GM10266 (cell line): ENCODE measurements around the gene BCDIN3D.
"Not testable (repeated sequence)": the region's sequence is repeated elsewhere in the genome, so short reads cannot be mapped to it uniquely, and the experiment has no call there.

Source experiments
- DNase-seq: peaks from one replicate; pipeline ENCODE4 v3.0.0; 2012; ENCODE audit errors: extremely low spot score
- TF ChIP-seq, protein P1 (sequence below): IDR thresholded peaks from 2 replicates; pipeline ENCODE4 v1.5.1; 2012; ENCODE audit warnings: mild to moderate bottlenecking, low read depth; ENCODE audit not compliant: control insufficient read depth, insufficient read depth; ENCODE audit errors: missing control alignments

The BCDIN3D gene

DNA sequence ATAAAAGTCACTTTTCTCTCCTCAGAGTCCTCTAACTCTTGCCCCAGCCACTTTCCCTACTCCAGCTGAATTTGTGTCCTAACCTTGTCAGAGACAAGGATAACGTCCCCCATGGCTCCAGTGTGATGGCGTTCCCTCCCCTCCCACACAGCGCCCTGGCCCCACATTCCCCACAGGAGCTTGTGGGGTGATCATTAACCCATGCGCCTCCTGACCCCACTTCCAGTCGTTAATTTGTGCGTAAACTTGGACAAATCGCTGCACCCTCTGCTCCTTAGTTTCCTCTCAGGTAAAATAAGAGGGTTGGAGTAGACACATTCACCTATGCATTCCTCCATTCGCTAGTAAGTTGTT lies 22.9 kb upstream of the BCDIN3D start:
- TF ChIP-seq, protein P1, sequence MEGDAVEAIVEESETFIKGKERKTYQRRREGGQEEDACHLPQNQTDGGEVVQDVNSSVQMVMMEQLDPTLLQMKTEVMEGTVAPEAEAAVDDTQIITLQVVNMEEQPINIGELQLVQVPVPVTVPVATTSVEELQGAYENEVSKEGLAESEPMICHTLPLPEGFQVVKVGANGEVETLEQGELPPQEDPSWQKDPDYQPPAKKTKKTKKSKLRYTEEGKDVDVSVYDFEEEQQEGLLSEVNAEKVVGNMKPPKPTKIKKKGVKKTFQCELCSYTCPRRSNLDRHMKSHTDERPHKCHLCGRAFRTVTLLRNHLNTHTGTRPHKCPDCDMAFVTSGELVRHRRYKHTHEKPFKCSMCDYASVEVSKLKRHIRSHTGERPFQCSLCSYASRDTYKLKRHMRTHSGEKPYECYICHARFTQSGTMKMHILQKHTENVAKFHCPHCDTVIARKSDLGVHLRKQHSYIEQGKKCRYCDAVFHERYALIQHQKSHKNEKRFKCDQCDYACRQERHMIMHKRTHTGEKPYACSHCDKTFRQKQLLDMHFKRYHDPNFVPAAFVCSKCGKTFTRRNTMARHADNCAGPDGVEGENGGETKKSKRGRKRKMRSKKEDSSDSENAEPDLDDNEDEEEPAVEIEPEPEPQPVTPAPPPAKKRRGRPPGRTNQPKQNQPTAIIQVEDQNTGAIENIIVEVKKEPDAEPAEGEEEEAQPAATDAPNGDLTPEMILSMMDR: no peak
- DNase-seq: no peak

- TF ChIP-seq, protein P1: no peak
- no peak for DNase-seq
These were observed 22.3 kb upstream of the BCDIN3D start for GRCh38 chr12:49865109-49865781.

DNA sequence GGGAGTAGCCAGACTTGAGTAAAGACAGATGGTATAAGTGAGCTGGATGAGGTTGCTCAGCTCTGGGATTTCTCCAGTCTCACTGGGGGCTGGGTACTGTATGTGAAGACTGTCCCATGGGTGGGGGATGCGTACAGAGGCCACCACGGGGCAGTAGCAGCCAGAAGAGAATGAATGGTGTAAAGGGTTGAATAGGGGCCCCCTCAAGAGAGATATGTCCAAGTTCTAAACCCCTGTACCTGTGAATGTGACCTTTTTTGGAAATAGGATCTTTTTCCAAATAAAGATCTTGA lies 21.8 kb upstream of the BCDIN3D start:
- TF ChIP-seq, protein P1: no peak
- no peak for DNase-seq

GRCh38 chr12:49863946-49864797 lies 21.3 kb upstream of the BCDIN3D start:
- no peak for DNase-seq
- TF ChIP-seq, protein P1: no peak

GRCh38 chr12:49860921-49861320 lies 18.0 kb upstream of the BCDIN3D start:
- DNase-seq: not testable (repeated sequence)

DNA sequence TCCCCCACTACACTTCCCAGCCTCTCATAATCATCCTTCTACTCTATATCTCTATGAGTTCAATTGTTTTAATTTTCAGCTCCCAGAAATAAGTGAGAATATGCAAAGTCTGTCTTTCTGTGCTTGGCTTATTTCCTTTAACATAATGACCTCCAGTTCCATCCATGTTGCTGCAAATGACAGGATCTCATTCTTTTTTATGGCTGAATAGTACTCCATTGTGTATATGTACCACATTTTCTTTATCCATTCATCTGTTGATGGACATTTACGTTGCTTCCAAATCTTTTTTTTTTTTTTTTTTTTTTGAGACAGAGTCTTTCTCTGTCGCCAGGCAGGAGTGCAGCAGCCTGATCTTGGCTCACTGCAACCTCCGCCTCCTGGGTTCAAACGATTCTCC lies 13.0 kb upstream of the BCDIN3D start:
- not testable (repeated sequence) for DNase-seq

DNA sequence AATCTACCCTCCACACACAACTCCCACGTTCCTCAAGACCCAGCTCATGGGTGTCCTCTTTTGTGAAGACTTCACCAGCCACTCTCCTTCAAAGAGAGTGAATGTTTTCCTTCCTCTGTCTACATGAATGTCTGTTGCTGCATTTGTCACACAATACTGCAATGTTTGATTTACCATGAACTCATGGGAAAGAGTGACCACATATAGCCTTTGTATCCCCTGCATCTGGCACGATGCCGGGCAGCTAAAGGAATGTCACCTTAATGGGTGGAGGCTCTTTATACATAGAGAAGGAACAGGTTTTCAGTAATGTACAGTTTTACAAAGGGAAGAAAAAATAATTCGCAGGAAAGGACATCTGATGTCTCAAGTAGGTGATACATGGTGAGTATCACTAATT lies 12.1 kb upstream of the BCDIN3D start:
- TF ChIP-seq, protein P1: no peak
- DNase-seq: no peak

DNA sequence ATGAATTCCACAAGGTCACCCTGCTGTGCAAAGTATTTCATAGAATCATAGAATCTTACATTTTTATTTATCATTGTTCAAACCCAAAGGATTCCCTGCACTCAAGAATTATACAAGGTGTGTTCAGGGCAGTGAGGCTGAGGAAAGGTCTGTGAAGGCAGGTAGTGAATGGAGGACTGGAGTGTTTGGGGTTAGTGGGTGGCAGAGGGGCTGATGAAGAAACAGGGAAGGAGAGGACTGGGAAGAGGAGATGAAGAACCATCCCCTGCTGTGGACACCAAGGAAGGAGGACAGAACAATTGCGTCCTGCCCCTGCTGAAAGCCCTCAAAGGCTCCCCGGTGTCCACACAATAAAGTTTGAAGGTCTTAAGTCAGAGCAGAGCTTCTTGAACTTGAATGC lies 10.8 kb upstream of the BCDIN3D start:
- TF ChIP-seq, protein P1: no peak
- no peak for DNase-seq
